Testis (tissue), 3 donors: ENCODE results near the gene CDH22. TPM values are rescaled to one million over a fixed set of nuclear protein-coding genes. Genes with fewer than 3 reads are reported as not detected.

Experiments
- DNase-seq: peaks from one replicate; pipeline ENCODE4 v3.0.0-alpha.2; 2019
- H3K27ac ChIP-seq, 2 donors: fragments of 200-600 bp; sonication (generic); one replicate each; pipeline ENCODE4 v1.5.1; 2019
- H3K27me3 ChIP-seq: fragments of 200-600 bp; sonication (generic); one replicate; pipeline ENCODE4 v1.5.1; 2019
- H3K36me3 ChIP-seq: fragments of 200-600 bp; sonication (generic); one replicate; pipeline ENCODE4 v1.5.1; 2017; ENCODE audit warnings: low read depth; ENCODE audit errors: missing control alignments
- H3K4me1 ChIP-seq: fragments of 200-600 bp; sonication (generic); one replicate; pipeline ENCODE4 v1.5.1; 2019
- H3K4me3 ChIP-seq, 2 donors: fragments of 200-600 bp; sonication (generic); one replicate each; pipeline ENCODE4 v1.5.1; 2017 to 2019
- H3K9me3 ChIP-seq: fragments of 200-600 bp; sonication (generic); one replicate; pipeline ENCODE4 v1.5.1; 2017
- CTCF ChIP-seq, 3 experiments: fragments of 450-650 bp in 2 of 3; fragments of 200-600 bp in 1 of 3; sonication (generic) in 1 of 3; IDR thresholded peaks; one replicate each; pipeline ENCODE4 v1.5.1; 2016 to 2019; ENCODE audit warnings: antibody characterized with exemption in 3 of 3, mild to moderate bottlenecking in 2 of 3, moderate library complexity in 1 of 3
- POLR2A ChIP-seq: fragments of 450-650 bp; IDR thresholded peaks from one replicate; pipeline ENCODE4 v1.6.1; 2017; ENCODE audit warnings: antibody characterized with exemption, mild to moderate bottlenecking, moderate library complexity
- WGBS, 2 donors: methylation state at CpG; one replicate each; pipeline ENCODE4 v1.1.5; 2018; 5-methylcytosine and 5-hydroxymethylcytosine counted together
- intact Hi-C: fragments of 100-400 bp; cut with DNase I; formaldehyde crosslinking; loops from one replicate; pipeline ENCODE4 v1.15.1; 2023; ENCODE audit warnings: low total_unique reads
- polyA plus RNA-seq: library from polyadenylated mRNA; stranded (reverse); fragments of 350-450 nt; fragmentation: Illumina TruSeq; extraction: RNeasy Lipid Tissue Mini Kit (QIAGEN cat#74804); gene quantifications from one replicate; pipeline ENCODE4 v1.2.3, GENCODE V29; 2014; ENCODE audit warnings: low read depth, low replicate concordance; ENCODE audit not compliant: insufficient read depth
- total RNA-seq, 2 donors: library from RNA; depleted of rRNA; stranded (reverse); fragments of >200 nt; gene quantifications; one replicate each; pipeline ENCODE4 v1.2.3, GENCODE V29; 2016

The CDH22 gene
- total and polyA plus RNA-seq, 3 donors from 2014 or later, result 1.8 to 2.6 (median 2.6) TPM

GRCh38 chr20:46343975-46344357 lies 35.7 kb upstream of the CDH22 start:
- no peaks in the 10 kb centered on the region for H3K36me3 ChIP-seq
- no peaks in the 10 kb centered on the region for H3K9me3 ChIP-seq
- no peak for TF ChIP-seq POLR2A
- no peak for TF ChIP-seq CTCF (IDR thresholded peaks at IDR 0.05)
- no peaks in the 10 kb centered on the region for H3K27me3 ChIP-seq
- WGBS, 2 donors, result 55 to 66% methylated on average over 2 of the region's 2 CpGs
- H3K27ac ChIP-seq, result no peak overlapping the region
- H3K4me3 ChIP-seq, result no peak overlapping the region
- intact Hi-C loops, result loop anchor here (10.0 kb wide), 1 partner anchor 209 kb away; no protein-coding TSS in a partner anchor
- H3K4me1 ChIP-seq, result peaks cover 14% of the 10 kb centered on the region
- no peak for DNase-seq

GRCh38 chr20:46343348-46343974 lies 35.2 kb upstream of the CDH22 start:
- TF ChIP-seq POLR2A (no peak), CTCF (IDR thresholded peaks at IDR 0.05) (no peak)
- Histone ChIP-seq H3K4me3 (no peak overlapping the region), H3K27me3 (no peaks in the 10 kb centered on the region), H3K4me1 (peaks cover 10% of the 10 kb centered on the region), H3K9me3 (no peaks in the 10 kb centered on the region), H3K36me3 (no peaks in the 10 kb centered on the region), H3K27ac (no peak overlapping the region)
- 33 to 40% methylated on average over 17 of the region's 17 CpGs for WGBS, 2 donors
- DNase-seq, result no peak
- intact Hi-C loops, result loop anchor here (10.0 kb wide), 1 partner anchor 209 kb away; no protein-coding TSS in a partner anchor

- intact Hi-C loops, result loop anchor here (10.0 kb wide), 1 partner anchor 208 kb away; no protein-coding TSS in a partner anchor
- WGBS, 2 donors, result 40 to 49% methylated on average over 15 to 17 of the region's 17 CpGs
- no peak overlapping the region for H3K27ac ChIP-seq
- no peak for DNase-seq
- H3K4me1 ChIP-seq, result peaks cover 3% of the 10 kb centered on the region
- no peaks in the 10 kb centered on the region for H3K9me3 ChIP-seq
- H3K27me3 ChIP-seq, result no peaks in the 10 kb centered on the region
- no peak overlapping the region for H3K4me3 ChIP-seq
- TF ChIP-seq POLR2A (no peak), CTCF (IDR thresholded peaks at IDR 0.05) (no peak)
- no peaks in the 10 kb centered on the region for H3K36me3 ChIP-seq
Observed at GRCh38 chr20:46342451-46343347, 34.4 kb upstream of the CDH22 start.

- Histone ChIP-seq H3K27ac (no peak overlapping the region), H3K4me3 (no peak overlapping the region), H3K4me1 (peaks cover 3% of the 10 kb centered on the region), H3K27me3 (no peaks in the 10 kb centered on the region), H3K9me3 (no peaks in the 10 kb centered on the region), H3K36me3 (no peaks in the 10 kb centered on the region)
- DNase-seq, result no peak
- 47 to 69% methylated on average over 4 to 9 of the region's 9 CpGs for WGBS, 2 donors
- TF ChIP-seq CTCF (IDR thresholded peaks at IDR 0.05) (no peak), POLR2A (no peak)
- intact Hi-C loops, result loop anchor here (10.0 kb wide), 1 partner anchor 207 kb away; no protein-coding TSS in a partner anchor
Observed at GRCh38 chr20:46342010-46342378, 33.7 kb upstream of the CDH22 start.
